Fibroblast of lung (primary cell): ENCODE results near the gene CD160. TPM values are rescaled to one million over a fixed set of nuclear protein-coding genes. Genes with fewer than 3 reads are reported as not detected.

ENCODE experiments used
- DNase-seq, 2 donors: peaks; one replicate each; pipeline versions ENCODE4 v3.0.0 to v3.0.0-alpha.2; 2010; ENCODE audit warnings: low read depth in 2 of 2
- H2AFZ ChIP-seq: 2 replicates; pipeline ENCODE4 v1.5.1; 2012; ENCODE audit warnings: low read length, control low read depth, inconsistent platforms
- H3K27ac ChIP-seq: 2 replicates; pipeline ENCODE4 v1.5.1; 2011; ENCODE audit warnings: low read length, control low read depth; ENCODE audit not compliant: insufficient read depth
- H3K27me3 ChIP-seq: 2 replicates; pipeline ENCODE4 v1.5.1; 2011; ENCODE audit warnings: mild to moderate bottlenecking, low read length; ENCODE audit not compliant: control insufficient read depth, insufficient read depth
- H3K36me3 ChIP-seq: 2 replicates; pipeline ENCODE4 v1.5.1; 2011; ENCODE audit warnings: low read length; ENCODE audit not compliant: control insufficient read depth, insufficient read depth
- H3K4me1 ChIP-seq: 2 replicates; pipeline ENCODE4 v1.5.1; 2011; ENCODE audit warnings: low read length; ENCODE audit not compliant: control insufficient read depth, insufficient read depth; ENCODE audit errors: extremely low read depth
- H3K4me2 ChIP-seq: 2 replicates; pipeline ENCODE4 v1.5.1; 2011; ENCODE audit warnings: low read length, control low read depth; ENCODE audit not compliant: insufficient read depth; ENCODE audit errors: extremely low read depth
- H3K4me3 ChIP-seq, 4 experiments: fragments of 200-600 bp in 1 of 4; sonication (generic) in 1 of 4; replicated peaks in 1 of 4; 2 replicates each; pipeline ENCODE4 v1.5.1; 2011 to 2016; ENCODE audit warnings: low read length in 4 of 4, low read depth in 3 of 4, mild to moderate bottlenecking in 3 of 4, control low read depth in 2 of 4, inconsistent platforms in 1 of 4, mixed read lengths in 1 of 4; ENCODE audit not compliant: insufficient read depth in 1 of 4; ENCODE audit errors: control extremely low read depth in 1 of 4
- H3K79me2 ChIP-seq: 2 replicates; pipeline ENCODE4 v1.5.1; 2012; ENCODE audit warnings: mild to moderate bottlenecking, low read length, inconsistent platforms; ENCODE audit not compliant: control insufficient read depth, insufficient read depth
- H3K9ac ChIP-seq: 2 replicates; pipeline ENCODE4 v1.5.1; 2011; ENCODE audit warnings: mild to moderate bottlenecking, low read length, control low read depth; ENCODE audit not compliant: insufficient read depth
- H3K9me3 ChIP-seq: 2 replicates; pipeline ENCODE4 v1.5.1; 2012; ENCODE audit warnings: low read depth, low read length; ENCODE audit not compliant: control insufficient read depth, insufficient read depth
- H4K20me1 ChIP-seq: 2 replicates; pipeline ENCODE4 v1.5.1; 2011; ENCODE audit warnings: low read length; ENCODE audit not compliant: control insufficient read depth, insufficient read depth; ENCODE audit errors: extremely low read depth
- EZH2 ChIP-seq: IDR thresholded peaks from 2 replicates; pipeline ENCODE4 v1.5.1; 2012; ENCODE audit warnings: low read length, control low read depth, mild to moderate bottlenecking; ENCODE audit errors: missing control alignments
- polyA plus RNA-seq, 2 donors: library from polyadenylated mRNA; depleted of rRNA in 1 of 2; stranded (reverse) in 1 of 2; unstranded in 1 of 2; fragments of >200 nt; gene quantifications; 2 replicates each; pipeline ENCODE4 v1.2.1, GENCODE V29; 2011 to 2012; ENCODE audit warnings: missing spikeins in 1 of 2
- total RNA-seq: library from RNA; depleted of rRNA; stranded (reverse); fragments of >200 nt; gene quantifications from 2 replicates; pipeline ENCODE4 v1.2.1, GENCODE V29; 2014
- TF ChIP-seq, protein P1 (sequence below), 2 donors: IDR thresholded peaks in 1 of 2; conservative IDR thresholded peaks in 1 of 2; 1 replicate in 1 of 2; 2 replicates in 1 of 2; pipeline ENCODE4 v1.5.1; 2011 to 2012; ENCODE audit warnings: low read length in 2 of 2, control low read depth in 1 of 2, inconsistent platforms in 1 of 2, low read depth in 1 of 2, mild to moderate bottlenecking in 1 of 2

Gene CD160
- total and polyA plus RNA-seq, 2 donors (not counting 1 experiment from before 2014, with no cell fraction given): not detected

DNA sequence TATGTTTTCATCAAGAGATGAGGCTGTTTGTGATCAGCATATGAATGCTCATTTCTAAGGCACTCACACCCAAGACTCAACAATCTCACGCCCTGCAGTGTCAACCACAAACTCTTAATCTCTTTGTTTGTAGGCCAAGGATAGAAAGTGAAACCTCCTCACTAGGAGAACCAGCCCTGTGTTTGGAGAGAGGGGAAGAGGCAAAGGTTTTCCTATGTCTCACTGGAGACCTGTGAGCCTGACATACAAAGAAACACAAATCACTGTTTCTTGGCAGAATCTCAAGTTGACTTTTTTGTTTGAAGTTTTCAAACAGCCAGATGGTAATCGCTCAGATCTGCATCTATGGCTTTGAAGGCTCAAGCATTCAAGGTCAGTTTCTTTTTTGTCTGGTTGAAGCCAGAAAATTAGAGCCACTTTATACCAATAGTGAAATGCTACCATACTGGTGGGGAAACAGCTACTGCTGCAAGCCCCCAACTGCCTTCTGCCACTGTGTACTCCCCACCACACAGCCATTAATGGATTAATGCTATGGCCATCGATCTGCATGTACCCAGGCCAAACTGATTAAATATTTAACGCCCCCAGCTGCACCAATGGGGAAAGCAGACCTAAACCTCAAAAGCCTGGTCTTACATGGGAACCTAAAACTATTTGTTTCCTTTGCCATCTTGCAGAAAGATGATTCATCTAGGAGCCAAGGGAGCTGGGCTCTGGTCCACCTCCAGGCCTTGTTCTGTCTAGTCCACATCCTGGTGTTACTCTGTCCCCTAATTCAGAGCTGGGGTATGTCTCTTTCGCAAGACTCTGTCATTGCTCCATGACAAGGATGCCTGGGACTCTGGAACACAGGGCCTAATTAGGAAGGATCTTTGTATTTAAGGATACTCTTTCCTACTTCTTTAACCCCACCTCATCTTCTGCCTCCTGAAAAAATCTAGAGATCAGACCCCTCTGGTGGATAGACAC is 28.4 kb upstream of the CD160 start:
- Histone ChIP-seq H2AFZ (no peak overlapping the region), H4K20me1 (no peaks in the 10 kb centered on the region), H3K27me3 (no peaks in the 10 kb centered on the region), H3K79me2 (no peaks in the 10 kb centered on the region), H3K9ac (no peak overlapping the region), H3K27ac (no peak overlapping the region), H3K4me3 (no peak overlapping the region), H3K9me3 (no peaks in the 10 kb centered on the region), H3K4me2 (peak overlapping the region; percentile 72), H3K36me3 (no peaks in the 10 kb centered on the region), H3K4me1 (peaks cover 4% of the 10 kb centered on the region)
- TF ChIP-seq, protein P1, sequence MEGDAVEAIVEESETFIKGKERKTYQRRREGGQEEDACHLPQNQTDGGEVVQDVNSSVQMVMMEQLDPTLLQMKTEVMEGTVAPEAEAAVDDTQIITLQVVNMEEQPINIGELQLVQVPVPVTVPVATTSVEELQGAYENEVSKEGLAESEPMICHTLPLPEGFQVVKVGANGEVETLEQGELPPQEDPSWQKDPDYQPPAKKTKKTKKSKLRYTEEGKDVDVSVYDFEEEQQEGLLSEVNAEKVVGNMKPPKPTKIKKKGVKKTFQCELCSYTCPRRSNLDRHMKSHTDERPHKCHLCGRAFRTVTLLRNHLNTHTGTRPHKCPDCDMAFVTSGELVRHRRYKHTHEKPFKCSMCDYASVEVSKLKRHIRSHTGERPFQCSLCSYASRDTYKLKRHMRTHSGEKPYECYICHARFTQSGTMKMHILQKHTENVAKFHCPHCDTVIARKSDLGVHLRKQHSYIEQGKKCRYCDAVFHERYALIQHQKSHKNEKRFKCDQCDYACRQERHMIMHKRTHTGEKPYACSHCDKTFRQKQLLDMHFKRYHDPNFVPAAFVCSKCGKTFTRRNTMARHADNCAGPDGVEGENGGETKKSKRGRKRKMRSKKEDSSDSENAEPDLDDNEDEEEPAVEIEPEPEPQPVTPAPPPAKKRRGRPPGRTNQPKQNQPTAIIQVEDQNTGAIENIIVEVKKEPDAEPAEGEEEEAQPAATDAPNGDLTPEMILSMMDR (conservative IDR thresholded peaks at IDR 0.05 in 1 of 2, IDR thresholded peaks at IDR 0.05 in 1 of 2; ENCODE audit: low read depth in 1 of 2, low read length in 2 of 2): no peak
- TF ChIP-seq EZH2: no peak
- DNase-seq: peak; percentile 71 to 84

DNA sequence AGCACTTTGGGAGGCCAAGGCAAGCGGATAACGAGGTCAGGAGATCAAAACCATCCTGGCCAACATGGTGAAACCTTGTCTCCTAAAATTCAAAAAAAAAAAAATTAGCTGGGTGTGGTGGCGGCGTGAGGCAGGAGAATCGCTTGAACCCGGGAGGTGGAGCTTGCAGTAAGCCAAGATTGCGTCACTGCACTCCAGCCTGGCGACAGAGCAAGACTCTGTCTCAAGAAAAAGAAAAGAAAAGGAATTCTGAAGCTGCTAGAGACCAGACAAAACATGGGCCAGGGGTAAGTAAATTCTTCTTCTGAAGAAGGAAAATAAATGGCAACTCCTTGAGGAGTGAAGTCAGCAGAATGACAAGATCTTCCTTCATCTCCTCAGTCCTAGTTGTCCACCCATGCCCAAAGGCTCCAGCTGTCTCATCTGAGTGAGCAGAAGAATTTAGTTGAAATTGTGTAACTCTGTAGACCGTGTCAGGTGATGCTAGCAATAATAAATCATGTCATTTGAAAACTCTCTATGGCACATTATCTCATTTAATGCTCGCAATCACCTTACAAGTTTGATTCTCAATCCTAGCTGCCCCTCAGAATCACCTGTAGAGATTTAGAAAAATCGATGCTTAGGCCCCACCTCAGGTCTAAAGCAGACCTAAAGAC is 26.4 kb upstream of the CD160 start:
- Histone ChIP-seq H3K4me3 (no peak overlapping the region), H3K36me3 (no peaks in the 10 kb centered on the region), H3K79me2 (no peaks in the 10 kb centered on the region), H2AFZ (no peak overlapping the region), H3K9ac (no peak overlapping the region), H3K4me2 (no peak overlapping the region), H3K27ac (no peak overlapping the region), H3K9me3 (no peaks in the 10 kb centered on the region), H3K4me1 (peaks cover 4% of the 10 kb centered on the region), H3K27me3 (no peaks in the 10 kb centered on the region), H4K20me1 (no peaks in the 10 kb centered on the region)
- TF ChIP-seq EZH2: no peak
- TF ChIP-seq, protein P1 (conservative IDR thresholded peaks at IDR 0.05 in 1 of 2, IDR thresholded peaks at IDR 0.05 in 1 of 2; ENCODE audit: low read depth in 1 of 2, low read length in 2 of 2): no peak
- DNase-seq: no peak
